GM12892 (cell line): ENCODE measurements around the gene LBH.

Experiments
- POLR2A ChIP-seq: IDR thresholded peaks from 2 replicates; pipeline ENCODE4 v1.6.1; 2011; ENCODE audit warnings: low read depth, low read length, control low read depth
- POLR2AphosphoS5 ChIP-seq: IDR thresholded peaks from 2 replicates; pipeline ENCODE4 v1.6.1; 2011; ENCODE audit warnings: low read depth, low read length, control low read depth

GRCh38 chr2:30283931-30284565 is 52.7 kb downstream of the LBH start:
- TF ChIP-seq POLR2AphosphoS5 = no peak
- TF ChIP-seq POLR2A = no peak
